GM12878 (cell line): ENCODE results near the gene PAM16. TPM values are rescaled to one million over a fixed set of nuclear protein-coding genes. Genes with fewer than 3 reads are reported as not detected.

Experiments used
- ATAC-seq: fragments of 200-7000 bp; cut with Tn5 transposase; 3 replicates; pipeline ENCODE4 v1.9.1; 2020; ENCODE audit warnings: mild to moderate bottlenecking, moderate library complexity
- BruUV-seq: library from RNA; stranded (reverse); fragments of 400-500 nt; replicated peaks from 2 replicates; lab custom pipeline; 2021; lab: Mats Ljungman, UMichigan
- CTCF ChIA-PET: fragments of 300-600 bp; sonication (Branson Sonifier 250); formaldehyde crosslinking; extraction: SDS; loops from one replicate; lab custom pipeline; 2021; ENCODE audit warnings: inconsistent platforms; lab: Yijun Ruan, JAX
- POLR2A ChIA-PET: fragments of 350-600 bp; formaldehyde crosslinking; extraction: SDS; loops from one replicate; lab custom pipeline; 2021; ENCODE audit warnings: inconsistent platforms; lab: Charles Lee
- RAD21 ChIA-PET: fragments of 300-600 bp; sonication (Branson Sonifier 250); formaldehyde crosslinking; loops from one replicate; lab custom pipeline; 2023; ENCODE audit warnings: antibody characterized with exemption; ENCODE audit not compliant: unreplicated experiment; lab: Charles Lee
- SMC1A ChIA-PET: fragments of 300-600 bp; sonication (Branson Sonifier 250); formaldehyde crosslinking; loops from one replicate; lab custom pipeline; 2023; ENCODE audit not compliant: unreplicated experiment, uncharacterized antibody; lab: Charles Lee
- DNase-seq: peaks from one replicate; pipeline ENCODE4 v3.0.0-alpha.2; 2011; ENCODE audit warnings: low read depth, low spot score
- FAIRE-seq: peaks from 3 replicates; lab custom pipeline; 2011; peaks lifted over from hg19 to GRCh38; lab: Jason Lieb, UNC
- H2AFZ ChIP-seq: 2 replicates; pipeline ENCODE4 v1.6.0; 2011; ENCODE audit warnings: low read depth, low read length, control low read depth; ENCODE audit not compliant: control insufficient read depth
- H3K27ac ChIP-seq: 2 replicates; pipeline ENCODE4 v1.5.1; 2011; ENCODE audit warnings: control low read depth; ENCODE audit not compliant: control insufficient read depth, insufficient read depth
- H3K27me3 ChIP-seq, 2 experiments: replicated peaks in 1 of 2; 2 replicates each; pipeline versions ENCODE4 v1.6.0 to v1.6.1; 2011; ENCODE audit warnings: low read length in 1 of 2; ENCODE audit not compliant: control insufficient read depth in 2 of 2, insufficient read depth in 2 of 2
- H3K36me3 ChIP-seq, 2 experiments: 2 replicates each; pipeline ENCODE4 v1.5.1; 2011; ENCODE audit warnings: low read length in 1 of 2; ENCODE audit not compliant: control insufficient read depth in 2 of 2, insufficient read depth in 2 of 2
- H3K4me1 ChIP-seq: 2 replicates; pipeline ENCODE4 v1.6.1; 2011; ENCODE audit warnings: mild to moderate bottlenecking, low read length, moderate library complexity, mixed read lengths; ENCODE audit not compliant: control insufficient read depth, insufficient read depth
- H3K4me2 ChIP-seq: 2 replicates; pipeline ENCODE4 v1.6.0; 2011; ENCODE audit warnings: control low read depth; ENCODE audit not compliant: control insufficient read depth, insufficient read depth
- H3K4me3 ChIP-seq: fragments of 200-600 bp; sonication (generic); 2 replicates; pipeline ENCODE4 v1.5.1; 2016
- H3K79me2 ChIP-seq: 2 replicates; pipeline ENCODE4 v1.6.0; 2011; ENCODE audit warnings: low read length; ENCODE audit not compliant: control insufficient read depth, insufficient read depth
- H3K9ac ChIP-seq: 2 replicates; pipeline ENCODE4 v1.8.0; 2011; ENCODE audit warnings: low read length, control low read depth, mixed read lengths; ENCODE audit not compliant: control insufficient read depth, insufficient read depth
- H3K9me3 ChIP-seq: replicated peaks from 3 replicates; pipeline ENCODE4 v1.5.1; 2011; ENCODE audit warnings: mild to moderate bottlenecking, low read length; ENCODE audit not compliant: control insufficient read depth, insufficient read depth
- H4K20me1 ChIP-seq: 2 replicates; pipeline ENCODE4 v1.6.0; 2011; ENCODE audit not compliant: control insufficient read depth, insufficient read depth
- MXI1 ChIP-seq: fragments of 150-350 bp; IDR thresholded peaks from 2 replicates; pipeline ENCODE4 v1.6.1; 2011; ENCODE audit warnings: low read depth, mild to moderate bottlenecking, inconsistent platforms, low read length, improper control_type of control experiment
- NR2C2 ChIP-seq: IDR thresholded peaks from 2 replicates; pipeline ENCODE4 v1.6.1; 2011; ENCODE audit warnings: borderline replicate concordance, low read depth; ENCODE audit not compliant: control insufficient read depth, insufficient read length
- SIN3A ChIP-seq: IDR thresholded peaks from 2 replicates; pipeline ENCODE4 v1.6.1; 2012; ENCODE audit warnings: low read depth, low read length, improper control_type of control experiment
- WRNIP1 ChIP-seq: IDR thresholded peaks from 2 replicates; pipeline ENCODE4 v1.6.1; 2011; ENCODE audit warnings: low read depth, low read length, improper control_type of control experiment, borderline replicate concordance
- YBX1 ChIP-seq: fragments of 450-650 bp; IDR thresholded peaks from 2 replicates; pipeline ENCODE4 v1.6.1; 2016; ENCODE audit warnings: antibody characterized with exemption
- WGBS: methylation state at CpG from one replicate; pipeline ENCODE4 v1.1.6; 2016; ENCODE audit warnings: low lambda C conversion rate; ENCODE audit not compliant: insufficient replicate concordance, insufficient coverage; ENCODE audit errors: missing lambda C conversion rate; 5-methylcytosine and 5-hydroxymethylcytosine counted together
- in situ Hi-C: fragments of 300-500 bp; cut with MboI; formaldehyde crosslinking; loops from 9 replicates; pipeline ENCODE4 v1.14.3; 2018; ENCODE audit warnings: mixed read lengths
- intact Hi-C: fragments of 100-400 bp; cut with micrococcal nuclease; formaldehyde crosslinking; loops from one replicate; pipeline ENCODE4 v1.14.2; 2022; ENCODE audit not compliant: unreplicated experiment
- polyA plus RNA-seq, 11 experiments: library from polyadenylated mRNA; depleted of rRNA in 4 of 11; unstranded in 6 of 11; stranded (reverse) in 5 of 11; fragments of >200 nt; fragmentation: Nextera tagmentation in 4 of 11; fragmentation: Illumina TruSeq in 1 of 11; extraction: Ambion mirVana in 4 of 11; extraction: Trizol in 1 of 11; gene quantifications; 1 replicate in 1 of 11; 2 replicates in 10 of 11; pipeline versions ENCODE4 v1.2.1 to v1.2.3, GENCODE V29; 2011 to 2016; ENCODE audit warnings: inconsistent platforms in 2 of 11, missing spikeins in 2 of 11, low read depth in 1 of 11
- total RNA-seq, 4 experiments: library from RNA; depleted of rRNA in 3 of 4; stranded (reverse); fragments of >200 nt in 3 of 4; fragmentation: Illumina TruSeq in 1 of 4; extraction: Trizol in 1 of 4; gene quantifications; 2 replicates each; pipeline versions ENCODE4 v1.2.1 to v1.2.3, GENCODE V29; 2013 to 2021
- TF ChIP-seq, protein P1 (sequence below): IDR thresholded peaks from 2 replicates; pipeline ENCODE4 v1.6.1; 2012; ENCODE audit warnings: low read depth, low read length, improper control_type of control experiment
- TF ChIP-seq, protein P2 (sequence below): fragments of 450-650 bp; formaldehyde crosslinking; IDR thresholded peaks from 2 replicates; pipeline ENCODE4 v1.4.0; 2020; ENCODE audit warnings: mild to moderate bottlenecking, moderate library complexity
- TF ChIP-seq, protein P3 (sequence below): IDR thresholded peaks from 2 replicates; pipeline ENCODE4 v1.6.1; 2011; ENCODE audit warnings: borderline replicate concordance, low read depth, mild to moderate bottlenecking, moderate library complexity, low read length; ENCODE audit not compliant: insufficient read depth, poor library complexity, severe bottlenecking
- TF ChIP-seq, protein P4 (sequence below): IDR thresholded peaks from 2 replicates; pipeline ENCODE4 v1.6.1; 2012; ENCODE audit warnings: low read length, inconsistent platforms
- TF ChIP-seq, protein P5 (sequence below): IDR thresholded peaks from 2 replicates; pipeline ENCODE4 v1.6.1; 2011; ENCODE audit warnings: mild to moderate bottlenecking, low read depth, low read length, moderate library complexity; ENCODE audit not compliant: insufficient replicate concordance

The PAM16 gene
- total and polyA plus RNA-seq, 10 of the 15 experiments (the other 5 are each of a cell fraction or from before 2014, with no cell fraction given) = 18.5 to 94.3 (median 51.5) TPM

DNA sequence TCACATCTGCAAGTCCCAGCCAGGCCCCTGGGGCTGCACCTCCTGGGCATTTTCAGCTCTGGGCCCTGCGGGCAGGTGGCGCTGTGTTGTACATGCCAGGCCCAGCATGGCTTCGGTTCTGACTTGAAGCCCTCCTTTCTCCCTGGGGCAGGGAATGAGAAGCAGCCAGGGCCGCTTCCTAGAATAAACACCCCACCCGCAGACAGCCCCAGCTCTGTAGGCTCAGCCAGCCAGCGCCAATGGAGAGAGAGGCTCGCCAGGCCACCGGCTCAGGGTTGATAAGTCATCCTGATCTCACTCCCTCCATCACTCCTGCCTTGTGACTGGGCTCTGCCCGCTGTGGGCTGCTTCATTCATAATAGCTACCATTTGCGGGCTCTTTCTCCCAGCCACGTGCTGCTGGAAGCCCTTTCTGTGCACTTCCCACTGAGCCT lies 41.3 kb downstream of the PAM16 start (continued):
- TF ChIP-seq WRNIP1 = no peak

DNA sequence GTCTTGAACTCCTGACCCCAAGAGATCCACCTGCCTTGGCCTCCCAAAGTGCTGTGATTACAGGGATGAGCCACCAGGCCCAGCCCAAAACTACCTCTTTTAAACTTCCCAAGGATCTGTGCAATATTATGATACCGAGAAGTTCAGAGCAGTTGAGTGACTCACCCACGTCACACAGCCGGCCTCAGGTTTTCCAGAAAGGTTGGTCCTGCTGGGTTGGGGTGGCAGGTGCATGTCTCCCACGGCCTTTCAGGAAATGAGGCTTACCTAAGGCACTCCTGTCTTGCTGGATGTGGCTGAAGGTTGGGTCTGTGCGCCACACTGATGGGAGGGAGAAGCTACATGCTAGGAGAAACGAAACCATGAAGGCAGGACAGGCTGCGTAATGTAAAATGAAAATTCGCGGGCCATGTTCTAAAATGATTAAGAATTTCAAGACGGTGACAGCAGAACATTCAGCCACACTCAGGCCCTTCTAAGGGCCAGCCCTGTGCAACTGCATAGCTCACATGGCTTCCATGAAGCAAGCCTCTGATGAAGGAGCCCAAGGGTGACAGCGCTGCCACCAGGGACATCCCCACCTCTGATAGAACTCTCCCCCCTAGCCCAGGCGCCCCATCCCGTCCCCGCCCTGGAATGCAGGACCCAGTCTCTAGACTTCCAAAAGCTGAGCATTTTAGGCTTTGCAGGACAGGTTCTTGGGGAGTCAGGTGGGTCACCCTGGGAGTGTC lies 41.9 kb downstream of the PAM16 start:
- intact Hi-C loops (loop anchor here (2.0 to 5.0 kb wide), 4 partner anchors 22 to 648 kb away; partner anchors contain the start of genes SEC14L5 and TFAP4), in situ Hi-C loops (no loop called here)
- no peak overlapping the region for H2AFZ ChIP-seq
- 67% methylated on average over 14 of the region's 14 CpGs for WGBS
- no peaks in the 10 kb centered on the region for H3K9me3 ChIP-seq
- ATAC-seq = peak; percentile 1; the same call in 2 of the 3 replicates
- no peak overlapping the region for H3K4me2 ChIP-seq
- CTCF ChIA-PET = interaction anchor here (0.8 to 7.8 kb wide), 16 partner anchors 9 to 173 kb away, joined by 3 to 140 read pairs (median 4); partner anchors contain the start of gene CORO7
- no TSS peak for BruUV-seq
- peaks cover 24% of the 10 kb centered on the region for H3K79me2 ChIP-seq
- H3K36me3 ChIP-seq = peaks cover 2 to 3% of the 10 kb centered on the region in 2 experiments; a peak in 2 of 4 replicates
- SMC1A ChIA-PET = interaction anchor here (0.7 to 7.6 kb wide), 5 partner anchors 16 to 96 kb away, joined by 3 to 62 read pairs (median 6); no protein-coding TSS in a partner anchor
- no peaks in the 10 kb centered on the region for H4K20me1 ChIP-seq
- no peak overlapping the region for H3K27ac ChIP-seq
- H3K4me1 ChIP-seq = peaks cover 16% of the 10 kb centered on the region
- H3K9ac ChIP-seq = no peak overlapping the region
- RAD21 ChIA-PET = interaction anchor here (1.2 to 7.0 kb wide), 3 partner anchors 19 to 23 kb away, joined by 5 to 68 read pairs (median 7); no protein-coding TSS in a partner anchor
- no peak for FAIRE-seq
- H3K27me3 ChIP-seq = peaks cover 0 to 3% of the 10 kb centered on the region in 2 experiments; a peak in 1 of 4 replicates
- no peak overlapping the region for H3K4me3 ChIP-seq
- no peak for DNase-seq
- POLR2A ChIA-PET = interaction anchor here (0.6 to 4.4 kb wide), 5 partner anchors 8 to 430 kb away, joined by 3 to 17 read pairs (median 4); partner anchors contain the start of gene GLIS2
- TF ChIP-seq NR2C2 (no peak), SIN3A (no peak), MXI1 (no peak), YBX1 (no peak)
- TF ChIP-seq, protein P1, sequence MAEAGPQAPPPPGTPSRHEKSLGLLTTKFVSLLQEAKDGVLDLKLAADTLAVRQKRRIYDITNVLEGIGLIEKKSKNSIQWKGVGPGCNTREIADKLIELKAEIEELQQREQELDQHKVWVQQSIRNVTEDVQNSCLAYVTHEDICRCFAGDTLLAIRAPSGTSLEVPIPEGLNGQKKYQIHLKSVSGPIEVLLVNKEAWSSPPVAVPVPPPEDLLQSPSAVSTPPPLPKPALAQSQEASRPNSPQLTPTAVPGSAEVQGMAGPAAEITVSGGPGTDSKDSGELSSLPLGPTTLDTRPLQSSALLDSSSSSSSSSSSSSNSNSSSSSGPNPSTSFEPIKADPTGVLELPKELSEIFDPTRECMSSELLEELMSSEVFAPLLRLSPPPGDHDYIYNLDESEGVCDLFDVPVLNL = no peak
- TF ChIP-seq, protein P2, sequence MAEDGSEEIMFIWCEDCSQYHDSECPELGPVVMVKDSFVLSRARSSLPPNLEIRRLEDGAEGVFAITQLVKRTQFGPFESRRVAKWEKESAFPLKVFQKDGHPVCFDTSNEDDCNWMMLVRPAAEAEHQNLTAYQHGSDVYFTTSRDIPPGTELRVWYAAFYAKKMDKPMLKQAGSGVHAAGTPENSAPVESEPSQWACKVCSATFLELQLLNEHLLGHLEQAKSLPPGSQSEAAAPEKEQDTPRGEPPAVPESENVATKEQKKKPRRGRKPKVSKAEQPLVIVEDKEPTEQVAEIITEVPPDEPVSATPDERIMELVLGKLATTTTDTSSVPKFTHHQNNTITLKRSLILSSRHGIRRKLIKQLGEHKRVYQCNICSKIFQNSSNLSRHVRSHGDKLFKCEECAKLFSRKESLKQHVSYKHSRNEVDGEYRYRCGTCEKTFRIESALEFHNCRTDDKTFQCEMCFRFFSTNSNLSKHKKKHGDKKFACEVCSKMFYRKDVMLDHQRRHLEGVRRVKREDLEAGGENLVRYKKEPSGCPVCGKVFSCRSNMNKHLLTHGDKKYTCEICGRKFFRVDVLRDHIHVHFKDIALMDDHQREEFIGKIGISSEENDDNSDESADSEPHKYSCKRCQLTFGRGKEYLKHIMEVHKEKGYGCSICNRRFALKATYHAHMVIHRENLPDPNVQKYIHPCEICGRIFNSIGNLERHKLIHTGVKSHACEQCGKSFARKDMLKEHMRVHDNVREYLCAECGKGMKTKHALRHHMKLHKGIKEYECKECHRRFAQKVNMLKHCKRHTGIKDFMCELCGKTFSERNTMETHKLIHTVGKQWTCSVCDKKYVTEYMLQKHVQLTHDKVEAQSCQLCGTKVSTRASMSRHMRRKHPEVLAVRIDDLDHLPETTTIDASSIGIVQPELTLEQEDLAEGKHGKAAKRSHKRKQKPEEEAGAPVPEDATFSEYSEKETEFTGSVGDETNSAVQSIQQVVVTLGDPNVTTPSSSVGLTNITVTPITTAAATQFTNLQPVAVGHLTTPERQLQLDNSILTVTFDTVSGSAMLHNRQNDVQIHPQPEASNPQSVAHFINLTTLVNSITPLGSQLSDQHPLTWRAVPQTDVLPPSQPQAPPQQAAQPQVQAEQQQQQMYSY (CRISPR knock-in tag) = no peak
- TF ChIP-seq, protein P3, sequence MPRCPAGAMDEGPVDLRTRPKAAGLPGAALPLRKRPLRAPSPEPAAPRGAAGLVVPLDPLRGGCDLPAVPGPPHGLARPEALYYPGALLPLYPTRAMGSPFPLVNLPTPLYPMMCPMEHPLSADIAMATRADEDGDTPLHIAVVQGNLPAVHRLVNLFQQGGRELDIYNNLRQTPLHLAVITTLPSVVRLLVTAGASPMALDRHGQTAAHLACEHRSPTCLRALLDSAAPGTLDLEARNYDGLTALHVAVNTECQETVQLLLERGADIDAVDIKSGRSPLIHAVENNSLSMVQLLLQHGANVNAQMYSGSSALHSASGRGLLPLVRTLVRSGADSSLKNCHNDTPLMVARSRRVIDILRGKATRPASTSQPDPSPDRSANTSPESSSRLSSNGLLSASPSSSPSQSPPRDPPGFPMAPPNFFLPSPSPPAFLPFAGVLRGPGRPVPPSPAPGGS = no peak
- TF ChIP-seq, protein P4, sequence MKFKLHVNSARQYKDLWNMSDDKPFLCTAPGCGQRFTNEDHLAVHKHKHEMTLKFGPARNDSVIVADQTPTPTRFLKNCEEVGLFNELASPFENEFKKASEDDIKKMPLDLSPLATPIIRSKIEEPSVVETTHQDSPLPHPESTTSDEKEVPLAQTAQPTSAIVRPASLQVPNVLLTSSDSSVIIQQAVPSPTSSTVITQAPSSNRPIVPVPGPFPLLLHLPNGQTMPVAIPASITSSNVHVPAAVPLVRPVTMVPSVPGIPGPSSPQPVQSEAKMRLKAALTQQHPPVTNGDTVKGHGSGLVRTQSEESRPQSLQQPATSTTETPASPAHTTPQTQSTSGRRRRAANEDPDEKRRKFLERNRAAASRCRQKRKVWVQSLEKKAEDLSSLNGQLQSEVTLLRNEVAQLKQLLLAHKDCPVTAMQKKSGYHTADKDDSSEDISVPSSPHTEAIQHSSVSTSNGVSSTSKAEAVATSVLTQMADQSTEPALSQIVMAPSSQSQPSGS = no peak
- TF ChIP-seq, protein P5, sequence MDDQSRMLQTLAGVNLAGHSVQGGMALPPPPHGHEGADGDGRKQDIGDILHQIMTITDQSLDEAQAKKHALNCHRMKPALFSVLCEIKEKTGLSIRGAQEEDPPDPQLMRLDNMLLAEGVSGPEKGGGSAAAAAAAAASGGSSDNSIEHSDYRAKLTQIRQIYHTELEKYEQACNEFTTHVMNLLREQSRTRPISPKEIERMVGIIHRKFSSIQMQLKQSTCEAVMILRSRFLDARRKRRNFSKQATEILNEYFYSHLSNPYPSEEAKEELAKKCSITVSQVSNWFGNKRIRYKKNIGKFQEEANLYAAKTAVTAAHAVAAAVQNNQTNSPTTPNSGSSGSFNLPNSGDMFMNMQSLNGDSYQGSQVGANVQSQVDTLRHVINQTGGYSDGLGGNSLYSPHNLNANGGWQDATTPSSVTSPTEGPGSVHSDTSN = no peak
